ENCODE results near the gene NCK2. TPM values are rescaled to one million over a fixed set of nuclear protein-coding genes. Genes with fewer than 3 reads are reported as not detected.

Gene NCK2
- total and polyA plus RNA-seq, 10 of the 15 experiments (the other 5 are each of a cell fraction or from before 2014, with no cell fraction given): 1.2 to 30.9 (median 14.1) TPM

- Histone ChIP-seq H3K79me2 (ENCODE audit: control insufficient read depth, insufficient read depth, low read length) (no peaks in the 10 kb centered on the region), H3K27me3 (replicated peaks in 1 of 2; ENCODE audit: control insufficient read depth in 2 of 2, insufficient read depth in 2 of 2, low read length in 1 of 2) (no peaks in the 10 kb centered on the region), H4K20me1 (ENCODE audit: control insufficient read depth, insufficient read depth) (no peaks in the 10 kb centered on the region), H3K4me3 (no peak overlapping the region), H3K9ac (ENCODE audit: control insufficient read depth, insufficient read depth, low read length) (no peak overlapping the region), H2AFZ (ENCODE audit: control insufficient read depth, low read depth, low read length) (no peak overlapping the region), H3K4me2 (ENCODE audit: control insufficient read depth, insufficient read depth) (no peak overlapping the region), H3K4me1 (ENCODE audit: control insufficient read depth, insufficient read depth, low read length) (no peaks in the 10 kb centered on the region), H3K27ac (ENCODE audit: control insufficient read depth, insufficient read depth) (no peak overlapping the region), H3K9me3 (replicated peaks; ENCODE audit: control insufficient read depth, insufficient read depth, low read length) (no peaks in the 10 kb centered on the region), H3K36me3 (ENCODE audit: control insufficient read depth in 2 of 2, insufficient read depth in 2 of 2, low read length in 1 of 2) (peaks cover 0 to 5% of the 10 kb centered on the region in 2 experiments; a peak in 2 of 4 replicates)
- DNase-seq (ENCODE audit: low read depth, low spot score) (no peak), ATAC-seq (no peak), FAIRE-seq (peak; percentile 54)
- intact Hi-C loops (cut with micrococcal nuclease; ENCODE audit: unreplicated experiment) (no loop called here), in situ Hi-C loops (cut with MboI) (no loop called here)
- BruUV-seq (replicated peaks): no TSS peak
- TF ChIP-seq IKZF2 (IDR thresholded peaks at IDR 0.05) (no peak), TCF3 (IDR thresholded peaks at IDR 0.05; ENCODE audit: borderline replicate concordance, insufficient read depth, low read depth, low read length) (no peak), STAT3 (IDR thresholded peaks at IDR 0.05; ENCODE audit: low read depth, low read length) (no peak), CHD4 (IDR thresholded peaks at IDR 0.05) (no peak), ZNF24 (IDR thresholded peaks at IDR 0.05) (no peak), CHD1 (IDR thresholded peaks at IDR 0.05; ENCODE audit: low read depth, low read length) (no peak), SIN3A (IDR thresholded peaks at IDR 0.05; ENCODE audit: low read depth, low read length) (no peak), MAX (IDR thresholded peaks at IDR 0.05; ENCODE audit: low read depth, low read length) (no peak)
- CTCF ChIA-PET: no interaction called here
- SMC1A ChIA-PET (ENCODE audit: uncharacterized antibody, unreplicated experiment): interaction anchor here (1.0 kb wide), 1 partner anchor 92 kb away, joined by 3 read pairs; no protein-coding TSS in a partner anchor
- 97% methylated on average over 6 of the region's 6 CpGs for WGBS (ENCODE audit: insufficient coverage, insufficient replicate concordance, low lambda C conversion rate, missing lambda C conversion rate)
- RAD21 ChIA-PET (ENCODE audit: unreplicated experiment): no interaction called here
- POLR2A ChIA-PET: no interaction called here
Measured at GRCh38 chr2:105853354-105854088, 108.8 kb downstream of the NCK2 start.

Measured in GM12878 (cell line).